NCI-H1048 (cell line): ENCODE measurements around the gene MTMR3.

Experiments used
- DNase-seq: peaks from one replicate; lab custom pipeline; 2025; lab: John Stamatoyannopoulos, UW

Gene MTMR3

GRCh38 chr22:30027791-30028190 is 144.8 kb downstream of the MTMR3 start:
- DNase-seq: no peak

GRCh38 chr22:30028731-30029130 is 145.8 kb downstream of the MTMR3 start:
- DNase-seq: no peak

GRCh38 chr22:30029512-30029911 is 146.5 kb downstream of the MTMR3 start:
- DNase-seq: no peak

DNA sequence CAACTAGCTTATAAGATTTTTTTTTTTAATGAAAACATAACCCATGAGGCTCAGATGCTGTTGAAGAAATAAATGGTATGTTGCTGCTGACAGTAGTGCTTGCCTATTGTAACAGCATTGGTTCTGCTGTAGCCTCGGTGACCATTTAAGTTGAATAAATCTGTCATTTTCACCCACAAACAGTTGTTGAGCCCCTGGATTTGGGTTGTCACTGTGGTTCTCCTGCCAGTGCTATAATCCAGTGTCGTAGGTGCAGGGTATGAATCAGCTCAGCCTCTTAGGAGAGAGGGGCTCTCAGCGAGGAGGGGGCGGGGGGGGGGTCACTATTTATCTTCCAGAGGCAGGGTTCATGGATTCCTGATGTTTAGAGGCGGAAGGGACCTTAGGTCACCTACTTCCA is 147.4 kb downstream of the MTMR3 start:
- no peak for DNase-seq

DNA sequence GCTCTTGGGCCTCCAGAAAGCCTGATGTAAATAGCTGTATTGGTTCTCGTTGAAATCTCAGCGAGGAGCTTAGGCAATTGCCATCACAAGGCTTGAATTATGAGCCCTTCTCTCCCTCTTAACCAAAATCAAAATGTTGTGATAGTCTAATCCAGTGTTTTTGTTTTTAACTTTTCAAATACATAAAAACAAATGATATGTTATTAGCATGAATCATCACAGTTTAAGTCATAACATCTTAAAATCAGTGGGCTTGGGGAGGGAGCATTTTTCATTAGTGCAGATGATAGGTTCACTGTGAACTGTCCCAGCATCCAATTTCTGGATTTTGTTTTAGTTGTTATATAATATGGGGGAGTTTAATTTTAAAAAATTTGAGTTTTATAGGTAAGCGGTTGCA is 148.4 kb downstream of the MTMR3 start:
- no peak for DNase-seq

GRCh38 chr22:30031764-30032455 is 148.9 kb downstream of the MTMR3 start:
- DNase-seq: no peak

GRCh38 chr22:30033137-30033536 is 150.2 kb downstream of the MTMR3 start:
- no peak for DNase-seq

- DNase-seq: no peak
Observed at GRCh38 chr22:30033901-30034300, 150.9 kb downstream of the MTMR3 start.

GRCh38 chr22:30036656-30037055 is 153.7 kb downstream of the MTMR3 start:
- DNase-seq: no peak

GRCh38 chr22:30038219-30038618 is 155.2 kb downstream of the MTMR3 start:
- DNase-seq: no peak

- no peak for DNase-seq
Observed at GRCh38 chr22:30040499-30041260, 157.7 kb downstream of the MTMR3 start.

- DNase-seq: no peak
Observed at GRCh38 chr22:30041475-30041874, 158.5 kb downstream of the MTMR3 start.

DNA sequence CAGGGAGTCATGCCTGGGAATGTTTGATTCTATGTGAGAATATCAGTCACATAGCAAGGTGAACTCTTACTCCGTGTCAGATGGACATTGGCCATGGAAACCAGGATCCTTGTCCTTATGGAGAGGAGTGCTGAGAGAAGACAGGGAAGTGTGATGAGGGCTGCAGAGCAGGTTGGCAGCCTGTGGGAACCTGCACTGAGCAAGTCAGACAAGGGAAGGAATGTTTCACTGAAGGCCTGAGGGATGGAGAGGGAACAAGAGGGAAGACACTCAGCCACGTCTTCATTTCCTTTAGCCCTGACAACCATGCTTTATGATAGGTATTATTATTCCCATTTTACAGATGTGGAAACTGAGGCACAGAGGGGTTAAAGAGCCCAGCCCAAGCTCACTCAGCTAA is 158.9 kb downstream of the MTMR3 start:
- no peak for DNase-seq

- DNase-seq: no peak
Observed at GRCh38 chr22:30043161-30043560, 160.2 kb downstream of the MTMR3 start.

DNA sequence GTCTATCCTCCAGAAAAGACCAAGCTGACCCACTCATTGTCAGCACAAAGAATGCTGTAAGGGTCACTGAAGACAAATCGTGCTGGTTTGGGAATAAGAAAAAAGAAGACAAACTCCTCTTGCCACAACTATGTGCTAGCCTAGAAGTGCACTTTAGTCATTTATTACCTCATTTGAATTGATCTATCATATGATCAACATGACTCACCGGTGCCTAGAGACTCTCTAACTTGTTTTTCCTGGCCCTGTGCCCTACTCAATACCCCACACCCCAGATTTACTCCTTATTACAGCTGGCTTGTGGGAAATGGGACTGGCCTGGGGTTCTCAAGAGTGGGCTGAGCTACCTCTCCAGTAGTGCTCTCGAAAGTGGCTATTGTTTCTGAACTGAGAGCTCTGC is 161.4 kb downstream of the MTMR3 start:
- no peak for DNase-seq

GRCh38 chr22:30044881-30045493 is 162.0 kb downstream of the MTMR3 start:
- no peak for DNase-seq

DNA sequence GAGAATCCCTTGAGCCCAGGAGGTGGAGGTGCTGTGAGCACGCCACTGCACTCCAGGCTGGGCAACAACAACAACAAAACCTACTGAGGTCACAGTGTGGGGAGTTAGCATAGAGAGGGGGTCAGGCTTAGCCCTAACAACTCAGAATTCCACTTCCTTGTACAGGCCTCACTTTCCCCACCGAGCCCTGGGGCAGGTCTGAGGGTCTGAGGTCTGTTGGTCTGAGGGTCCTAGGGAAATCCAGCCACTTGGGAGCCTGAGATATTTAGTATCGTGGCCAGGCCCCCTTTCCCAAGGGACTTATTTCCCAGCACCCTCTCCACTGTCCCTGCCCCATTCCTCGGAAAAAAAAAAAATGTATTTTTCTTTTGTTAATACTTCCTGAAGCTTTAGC is 162.5 kb downstream of the MTMR3 start:
- DNase-seq: no peak

DNA sequence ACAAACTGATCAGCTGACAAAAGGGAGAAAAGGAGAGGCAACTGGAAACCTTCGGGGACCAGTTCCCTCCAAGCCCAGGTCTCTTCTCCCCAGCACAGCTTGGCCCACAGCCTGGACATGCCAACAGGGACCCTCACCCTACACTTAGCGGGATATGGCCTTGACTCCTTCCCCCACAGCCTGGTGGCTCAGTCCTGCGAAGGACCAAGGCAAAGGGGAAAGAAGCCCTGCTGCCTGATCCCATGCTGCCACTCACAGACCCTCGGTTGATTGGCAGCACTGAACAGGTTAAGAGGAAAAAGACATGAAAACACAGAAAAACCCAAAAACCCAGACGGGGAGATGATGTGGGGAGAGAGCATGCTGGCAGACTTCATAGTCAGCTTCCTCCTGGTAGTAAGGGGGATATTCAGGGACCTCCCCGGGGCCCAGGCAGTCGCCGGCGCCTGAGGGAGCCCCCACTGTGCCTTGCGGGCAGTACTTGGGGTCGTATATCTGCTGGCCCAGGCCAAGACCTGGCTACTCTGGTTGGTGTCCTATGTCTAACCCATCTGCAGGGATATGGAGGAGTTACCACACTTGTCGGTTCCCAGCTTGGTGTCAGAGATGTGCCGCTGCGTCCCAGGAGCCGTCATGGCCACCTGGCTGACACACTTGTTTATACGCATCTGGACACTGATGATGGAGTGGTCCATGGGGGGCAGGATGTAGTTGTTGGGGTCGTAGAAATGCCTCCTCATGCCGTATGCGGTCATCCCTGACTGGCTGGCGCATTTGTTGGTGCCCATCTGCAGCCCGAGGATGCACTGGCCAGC is 163.1 kb downstream of the MTMR3 start:
- DNase-seq: no peak

GRCh38 chr22:30046716-30047363 is 163.9 kb downstream of the MTMR3 start:
- no peak for DNase-seq

GRCh38 chr22:30047364-30047738 is 164.4 kb downstream of the MTMR3 start:
- DNase-seq: no peak

DNA sequence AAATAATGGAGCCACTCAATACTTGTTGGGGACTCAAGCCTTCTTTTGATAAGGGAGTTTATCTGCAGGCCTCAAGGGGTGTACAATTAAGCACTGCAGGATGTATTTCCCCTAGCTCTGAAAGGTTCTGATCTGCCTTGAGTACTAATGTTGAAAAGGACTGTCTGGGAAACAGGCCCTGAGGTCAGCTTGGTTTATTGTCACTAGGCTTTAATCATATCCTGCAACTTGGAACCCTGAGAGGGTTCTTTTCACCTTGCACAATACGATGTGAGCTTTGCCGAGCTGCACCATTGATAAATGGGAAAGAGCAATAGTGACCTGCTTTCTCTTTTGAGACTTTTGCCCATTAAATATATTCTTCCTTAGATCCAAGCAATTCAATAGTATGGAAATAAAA is 165.7 kb downstream of the MTMR3 start:
- DNase-seq: no peak
